GM12864 (cell line): Measurements from ENCODE around the gene ZNF181.

Experiments used
- DNase-seq: peaks from one replicate; pipeline ENCODE4 v3.0.0-alpha.2; 2011; ENCODE audit warnings: low read depth
- H3K4me3 ChIP-seq: 2 replicates; pipeline ENCODE4 v1.5.1; 2011; ENCODE audit warnings: mild to moderate bottlenecking, low read depth, low read length, control low read depth
- TF ChIP-seq, protein P1 (sequence below): IDR thresholded peaks from 2 replicates; pipeline ENCODE4 v1.5.1; 2011; ENCODE audit warnings: low read depth, mild to moderate bottlenecking, moderate library complexity, low read length, control low read depth, inconsistent platforms; ENCODE audit errors: missing control alignments

The ZNF181 gene

GRCh38 chr19:34774857-34775256 lies 40.8 kb downstream of the ZNF181 start:
- no peak overlapping the region for H3K4me3 ChIP-seq
- TF ChIP-seq, protein P1, sequence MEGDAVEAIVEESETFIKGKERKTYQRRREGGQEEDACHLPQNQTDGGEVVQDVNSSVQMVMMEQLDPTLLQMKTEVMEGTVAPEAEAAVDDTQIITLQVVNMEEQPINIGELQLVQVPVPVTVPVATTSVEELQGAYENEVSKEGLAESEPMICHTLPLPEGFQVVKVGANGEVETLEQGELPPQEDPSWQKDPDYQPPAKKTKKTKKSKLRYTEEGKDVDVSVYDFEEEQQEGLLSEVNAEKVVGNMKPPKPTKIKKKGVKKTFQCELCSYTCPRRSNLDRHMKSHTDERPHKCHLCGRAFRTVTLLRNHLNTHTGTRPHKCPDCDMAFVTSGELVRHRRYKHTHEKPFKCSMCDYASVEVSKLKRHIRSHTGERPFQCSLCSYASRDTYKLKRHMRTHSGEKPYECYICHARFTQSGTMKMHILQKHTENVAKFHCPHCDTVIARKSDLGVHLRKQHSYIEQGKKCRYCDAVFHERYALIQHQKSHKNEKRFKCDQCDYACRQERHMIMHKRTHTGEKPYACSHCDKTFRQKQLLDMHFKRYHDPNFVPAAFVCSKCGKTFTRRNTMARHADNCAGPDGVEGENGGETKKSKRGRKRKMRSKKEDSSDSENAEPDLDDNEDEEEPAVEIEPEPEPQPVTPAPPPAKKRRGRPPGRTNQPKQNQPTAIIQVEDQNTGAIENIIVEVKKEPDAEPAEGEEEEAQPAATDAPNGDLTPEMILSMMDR, result no peak
- DNase-seq, result no peak

GRCh38 chr19:34778342-34778741 lies 44.3 kb downstream of the ZNF181 start:
- TF ChIP-seq, protein P1, result no peak
- H3K4me3 ChIP-seq, result no peak overlapping the region
- DNase-seq, result no peak

GRCh38 chr19:34779652-34780051 lies 45.6 kb downstream of the ZNF181 start:
- DNase-seq, result no peak
- TF ChIP-seq, protein P1, result no peak
- H3K4me3 ChIP-seq, result no peak overlapping the region

DNA sequence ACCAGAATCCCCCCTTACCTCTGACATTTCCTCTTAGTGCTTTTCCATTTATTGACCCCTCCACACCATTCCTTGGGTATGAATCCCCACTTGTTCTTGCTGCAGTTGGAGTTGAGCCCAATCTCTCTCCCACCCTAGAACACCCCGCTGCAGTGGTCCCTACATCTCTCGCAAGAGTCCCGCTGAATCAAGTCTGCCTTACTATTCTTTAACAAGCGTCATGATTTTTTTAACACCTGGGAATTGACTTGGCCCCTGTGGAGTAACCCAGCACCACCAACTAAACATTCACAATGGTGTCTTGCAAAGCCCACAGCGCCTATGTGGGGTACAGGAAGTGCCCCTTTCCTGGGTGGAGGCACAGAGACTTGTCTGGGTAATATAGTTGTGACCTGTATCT lies 52.2 kb downstream of the ZNF181 start:
- TF ChIP-seq, protein P1, result no peak
- no peak for DNase-seq
- H3K4me3 ChIP-seq, result no peak overlapping the region

DNA sequence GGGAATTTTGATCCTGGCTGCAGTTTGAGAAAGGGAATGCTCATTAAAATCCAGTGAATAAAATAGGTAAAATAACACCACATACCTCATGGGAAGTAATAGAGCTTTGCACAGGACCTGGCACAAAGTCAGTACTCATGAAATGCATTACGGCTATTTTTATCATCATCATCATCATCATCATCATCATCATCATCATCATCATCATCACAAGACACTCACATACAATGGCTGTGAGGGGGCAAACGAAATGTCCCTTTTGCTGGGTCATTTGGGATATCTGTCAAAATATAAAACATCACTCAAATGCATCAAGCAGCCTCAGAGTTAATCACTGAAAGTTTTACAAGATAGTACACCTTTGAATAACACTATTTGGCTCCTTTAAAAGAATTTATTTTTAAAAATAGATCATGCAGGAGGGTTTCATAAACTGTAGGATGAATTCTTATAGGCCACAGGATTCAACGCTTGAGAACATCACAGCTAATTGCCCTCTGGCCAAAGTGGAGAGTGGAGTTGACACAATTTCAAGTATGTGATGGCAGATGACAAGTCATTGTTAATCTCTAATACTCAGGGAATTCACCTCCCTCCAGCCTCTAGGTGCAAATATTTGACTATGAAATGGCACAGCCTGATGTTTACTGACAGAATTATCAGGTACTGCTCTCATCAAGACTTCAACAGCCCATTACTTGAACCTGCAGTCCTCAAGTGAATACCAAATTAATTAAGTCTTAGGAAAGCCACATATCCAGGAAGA lies 53.2 kb downstream of the ZNF181 start:
- no peak for DNase-seq
- TF ChIP-seq, protein P1, result no peak
- no peak overlapping the region for H3K4me3 ChIP-seq

GRCh38 chr19:34788074-34788473 lies 54.0 kb downstream of the ZNF181 start:
- TF ChIP-seq, protein P1, result no peak
- no peak overlapping the region for H3K4me3 ChIP-seq
- no peak for DNase-seq

- no peak for DNase-seq
- H3K4me3 ChIP-seq, result no peak overlapping the region
- TF ChIP-seq, protein P1, result no peak
These were observed 59.5 kb downstream of the ZNF181 start for GRCh38 chr19:34793565-34793964.
